Neuronal stem cell (in vitro differentiated cells): ENCODE results near the gene PFN1.
A peak's percentile ranks its signal among the peaks of the same experiment; 100 is the strongest.
"Not testable (repeated sequence)": the region's sequence is repeated elsewhere in the genome, so short reads cannot be mapped to it uniquely, and the experiment has no call there.

Source experiments
- DNase-seq: peaks from one replicate; pipeline ENCODE4 v3.0.0-alpha.2; 2013; ENCODE audit warnings: low spot score
- H2AFZ ChIP-seq: one replicate; pipeline ENCODE4 v1.6.1; 2013; ENCODE audit warnings: mild to moderate bottlenecking, low read length, inconsistent platforms
- H2AK5ac ChIP-seq: 2 replicates; pipeline ENCODE4 v1.6.1; 2013; ENCODE audit warnings: low read depth, mild to moderate bottlenecking, inconsistent platforms, low read length, moderate library complexity, mixed read lengths
- H2BK120ac ChIP-seq: 2 replicates; pipeline ENCODE4 v1.6.1; 2013; ENCODE audit warnings: low read depth, mild to moderate bottlenecking, inconsistent platforms, low read length, moderate library complexity, mixed read lengths
- H2BK12ac ChIP-seq: one replicate; pipeline ENCODE4 v1.6.1; 2013; ENCODE audit warnings: low read length, inconsistent platforms
- H2BK15ac ChIP-seq: 2 replicates; pipeline ENCODE4 v1.6.1; 2013; ENCODE audit warnings: mild to moderate bottlenecking, low read length, inconsistent platforms, mixed read lengths
- H2BK5ac ChIP-seq: one replicate; pipeline ENCODE4 v1.6.1; 2013; ENCODE audit warnings: inconsistent platforms, mild to moderate bottlenecking, low read length, moderate library complexity
- H3K14ac ChIP-seq: one replicate; pipeline ENCODE4 v1.6.1; 2013; ENCODE audit warnings: low read length, inconsistent platforms
- H3K18ac ChIP-seq: 2 replicates; pipeline ENCODE4 v1.6.1; 2013; ENCODE audit warnings: low read length, inconsistent platforms
- H3K23ac ChIP-seq: 2 replicates; pipeline ENCODE4 v1.6.1; 2013; ENCODE audit warnings: low read depth, mild to moderate bottlenecking, mixed read lengths, low read length, inconsistent platforms; ENCODE audit not compliant: poor library complexity
- H3K27ac ChIP-seq: replicated peaks from 3 replicates; pipeline ENCODE4 v1.5.1; 2013; ENCODE audit warnings: low read length, inconsistent platforms
- H3K27me3 ChIP-seq, 3 experiments: 2 replicates each; pipeline ENCODE4 v1.6.1; 2013; ENCODE audit warnings: low read length in 3 of 3, mild to moderate bottlenecking in 2 of 3, inconsistent platforms in 1 of 3, low read depth in 1 of 3, mixed read lengths in 1 of 3, moderate library complexity in 1 of 3; ENCODE audit not compliant: control insufficient read depth in 3 of 3, insufficient read depth in 3 of 3
- H3K36me3 ChIP-seq, 2 donors: replicated peaks in 1 of 2; 2 replicates each; pipeline ENCODE4 v1.6.1; 2013; ENCODE audit warnings: low read length in 2 of 2; ENCODE audit not compliant: control insufficient read depth in 2 of 2, insufficient read depth in 2 of 2
- H3K4ac ChIP-seq: 2 replicates; pipeline ENCODE4 v1.6.1; 2013; ENCODE audit warnings: inconsistent platforms, mild to moderate bottlenecking, low read length, moderate library complexity
- H3K4me1 ChIP-seq, 2 donors: 1 replicate in 1 of 2; 2 replicates in 1 of 2; pipeline ENCODE4 v1.6.1; 2013; ENCODE audit warnings: low read length in 2 of 2, low read depth in 1 of 2; ENCODE audit not compliant: control insufficient read depth in 2 of 2, insufficient read depth in 1 of 2
- H3K4me2 ChIP-seq: one replicate; pipeline ENCODE4 v1.6.1; 2013; ENCODE audit warnings: mild to moderate bottlenecking, low read length, inconsistent platforms; ENCODE audit not compliant: insufficient read depth, poor library complexity, severe bottlenecking
- H3K4me3 ChIP-seq, 2 donors: 2 replicates each; pipeline ENCODE4 v1.5.1; 2013; ENCODE audit warnings: low read length in 2 of 2, mild to moderate bottlenecking in 2 of 2, inconsistent platforms in 1 of 2, moderate library complexity in 1 of 2
- H3K79me1 ChIP-seq: one replicate; pipeline ENCODE4 v1.6.1; 2013; ENCODE audit warnings: low read depth, mild to moderate bottlenecking, inconsistent platforms, low read length, moderate library complexity
- H3K9ac ChIP-seq: one replicate; pipeline ENCODE4 v1.6.1; 2013; ENCODE audit warnings: mild to moderate bottlenecking, low read depth, low read length, inconsistent platforms; ENCODE audit not compliant: poor library complexity
- H3K9me3 ChIP-seq, 2 donors: replicated peaks in 1 of 2; 2 replicates each; pipeline versions ENCODE3 to v1.6.1; 2013; ENCODE audit warnings: low read length in 2 of 2, mild to moderate bottlenecking in 2 of 2, inconsistent platforms in 1 of 2, low read depth in 1 of 2, mixed read lengths in 1 of 2, moderate library complexity in 1 of 2; ENCODE audit not compliant: control insufficient read depth in 2 of 2, insufficient read depth in 1 of 2
- H4K8ac ChIP-seq: one replicate; pipeline ENCODE4 v1.6.1; 2013; ENCODE audit warnings: low read depth, mild to moderate bottlenecking, inconsistent platforms, low read length, moderate library complexity
- H4K91ac ChIP-seq: one replicate; pipeline ENCODE4 v1.6.1; 2013; ENCODE audit warnings: low read length, low read depth, mild to moderate bottlenecking, inconsistent platforms; ENCODE audit not compliant: poor library complexity
- WGBS, 2 donors: extraction: QIAGEN DNeasy Blood & Tissue Kit; methylation state at CpG; one replicate each; pipeline ENCODE4 v1.1.7; 2013; ENCODE audit warnings: missing lambda C conversion rate in 2 of 2, mixed read lengths in 1 of 2; ENCODE audit not compliant: insufficient read length in 2 of 2, insufficient replicate concordance in 1 of 2; ENCODE audit errors: extremely low coverage in 2 of 2; 5-methylcytosine and 5-hydroxymethylcytosine counted together

Gene PFN1

GRCh38 chr17:4931963-4932362 lies 16.4 kb downstream of the PFN1 start, which contains the start of gene GP1BA:
Gene GP1BA, plus strand, starts transcription at chr17:4932277. Its CDS starts 328 bp downstream, at chr17:4932605.
- no peak within 1 kb of the TSS for H4K91ac ChIP-seq
- peaks cover 0 to 2% of the 10 kb centered on the region in 2 donors for H3K4me1 ChIP-seq
- no peak within 1 kb of the TSS for H3K4ac ChIP-seq
- H2AFZ ChIP-seq: no peak within 1 kb of the TSS
- no peaks in the 10 kb centered on the region for H3K27me3 ChIP-seq
- H3K36me3 ChIP-seq: peaks cover 5 to 16% of the 10 kb centered on the region in 2 donors
- no peaks in the 10 kb centered on the region for H3K79me1 ChIP-seq
- H3K23ac ChIP-seq: no peak within 1 kb of the TSS
- H2AK5ac ChIP-seq: no peak within 1 kb of the TSS
- H2BK12ac ChIP-seq: no peak within 1 kb of the TSS
- H3K9me3 ChIP-seq: no peaks in the 10 kb centered on the region
- H4K8ac ChIP-seq: no peak within 1 kb of the TSS
- no peak within 1 kb of the TSS for H3K27ac ChIP-seq
- H3K4me2 ChIP-seq: no peak within 1 kb of the TSS
- no peak within 1 kb of the TSS for H3K4me3 ChIP-seq
- no CpG with 5 or more reads among the region's 14 CpGs for WGBS, 2 donors
- DNase-seq: no peak
- H3K18ac ChIP-seq: peak within 1 kb of the TSS; percentile 17
- H3K9ac ChIP-seq: peak within 1 kb of the TSS; percentile 78
- no peak within 1 kb of the TSS for H2BK120ac ChIP-seq
- H2BK5ac ChIP-seq: peak within 1 kb of the TSS; percentile 22
- no peak within 1 kb of the TSS for H2BK15ac ChIP-seq
- H3K14ac ChIP-seq: no peak within 1 kb of the TSS

DNA sequence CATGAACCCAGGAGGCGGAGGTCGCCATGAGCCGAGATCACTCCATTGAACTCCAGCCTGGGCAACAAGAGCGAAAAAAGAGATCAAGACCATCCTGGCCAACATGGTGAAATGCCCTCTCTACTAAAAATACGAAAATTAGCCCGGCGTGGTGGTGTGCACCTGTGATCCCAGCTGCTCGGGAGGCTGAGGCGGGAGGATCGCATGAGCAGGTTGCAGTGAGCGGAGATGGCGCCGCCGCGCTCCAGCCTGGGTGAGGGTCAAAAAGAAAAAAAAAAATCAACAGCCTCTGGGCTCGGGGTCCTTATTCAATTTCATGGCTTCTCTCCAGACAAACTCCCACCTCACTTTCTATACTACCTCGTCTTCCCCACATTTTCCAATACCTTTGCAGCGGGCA lies 19.4 kb downstream of the PFN1 start:
- Histone ChIP-seq H3K23ac (no peak overlapping the region), H3K9ac (no peak overlapping the region), H3K27me3 (no peaks in the 10 kb centered on the region), H3K4me2 (no peak overlapping the region), H2AK5ac (no peak overlapping the region), H3K36me3 (no peaks in the 10 kb centered on the region), H3K4me1 (no peaks in the 10 kb centered on the region), H3K4ac (no peak overlapping the region), H4K91ac (no peak overlapping the region), H2BK120ac (no peak overlapping the region), H2AFZ (no peak overlapping the region), H2BK15ac (no peak overlapping the region), H3K18ac (no peak overlapping the region), H3K4me3 (no peak overlapping the region), H3K14ac (no peak overlapping the region), H3K27ac (no peak overlapping the region), H3K79me1 (no peaks in the 10 kb centered on the region), H4K8ac (no peak overlapping the region), H2BK5ac (no peak overlapping the region), H3K9me3 (no peaks in the 10 kb centered on the region), H2BK12ac (no peak overlapping the region)
- 100% methylated on average over 1 of the region's 18 CpGs; no CpG with 5 or more reads in 1 of the 2 donors for WGBS, 2 donors
- DNase-seq: no peak

DNA sequence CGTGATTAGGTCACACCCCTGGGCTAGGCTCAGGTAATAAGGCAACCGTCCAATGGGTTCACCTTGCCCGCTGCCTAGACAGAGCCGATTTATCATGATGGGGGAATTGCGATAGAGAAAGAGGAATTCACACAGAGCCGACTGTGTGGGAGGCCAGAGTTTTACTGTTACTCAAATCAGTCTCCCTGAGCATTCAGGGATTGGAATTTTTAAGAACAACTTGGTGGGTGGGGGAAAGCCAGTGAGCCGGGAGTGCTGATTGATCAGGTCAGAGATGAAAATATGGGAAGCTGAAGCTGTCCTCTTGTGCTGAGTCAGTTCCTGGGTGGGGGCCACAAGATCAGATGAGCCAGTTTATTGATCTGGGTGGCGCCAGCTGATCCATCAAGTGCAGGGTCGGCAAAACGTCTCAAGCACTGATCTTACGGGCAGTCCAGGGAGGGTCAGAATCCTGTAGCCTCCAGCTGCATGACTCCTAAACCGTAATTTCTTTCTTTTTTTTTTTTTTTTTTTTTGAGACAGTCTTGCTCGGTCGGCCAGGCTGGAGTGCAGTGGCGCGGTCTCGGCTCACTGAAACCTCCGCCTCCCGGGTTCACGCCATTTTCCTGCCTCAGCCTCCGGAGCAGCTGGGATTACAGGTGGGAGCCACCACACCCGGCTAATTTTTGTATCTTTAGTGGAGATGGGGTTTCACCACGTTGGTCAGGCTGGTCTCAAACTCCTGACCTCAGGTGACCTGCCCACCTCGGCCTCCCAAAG lies 21.6 kb downstream of the PFN1 start:
- not testable (repeated sequence) for H4K8ac ChIP-seq, H2BK12ac ChIP-seq, H3K23ac ChIP-seq, H3K18ac ChIP-seq, H3K4me2 ChIP-seq, H3K27ac ChIP-seq, H2BK5ac ChIP-seq, H3K4me1 ChIP-seq, H3K9ac ChIP-seq, H2AFZ ChIP-seq, H4K91ac ChIP-seq, DNase-seq, H2BK120ac ChIP-seq, H2AK5ac ChIP-seq, H3K9me3 ChIP-seq, H3K27me3 ChIP-seq, H3K36me3 ChIP-seq, H3K4ac ChIP-seq, H3K4me3 ChIP-seq, H3K14ac ChIP-seq, H2BK15ac ChIP-seq, H3K79me1 ChIP-seq
- WGBS, 2 donors: no CpG with 5 or more reads among the region's 24 CpGs

DNA sequence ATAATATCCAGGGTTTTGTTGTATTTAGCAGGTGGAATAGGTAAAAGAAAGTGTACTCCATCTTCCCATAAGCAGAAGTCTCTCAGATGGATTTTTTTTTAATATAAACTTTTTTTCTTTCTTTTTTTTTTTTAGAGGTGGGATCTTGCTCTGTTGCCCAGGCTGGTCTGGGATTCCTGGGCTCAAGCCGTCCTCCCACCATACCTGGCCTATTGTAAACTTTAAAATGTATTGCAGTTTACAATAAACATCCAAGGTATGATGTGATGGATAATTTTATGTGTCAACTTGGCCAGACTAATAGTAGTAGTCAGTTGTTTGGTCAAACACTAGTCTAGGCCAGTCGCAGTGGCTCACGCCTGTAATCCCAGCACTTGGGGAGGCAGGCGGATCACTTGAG lies 27.0 kb downstream of the PFN1 start:
- H3K4me1 ChIP-seq: no peaks in the 10 kb centered on the region
- H3K79me1 ChIP-seq: no peaks in the 10 kb centered on the region
- WGBS, 2 donors: no CpG with 5 or more reads among the region's 4 CpGs

More for the DNA sequence above, 27.0 kb downstream of the PFN1 start:
- Histone ChIP-seq H3K27ac (no peak overlapping the region), H2BK5ac (no peak overlapping the region), H2BK15ac (no peak overlapping the region), H3K4ac (no peak overlapping the region), H3K14ac (no peak overlapping the region), H3K36me3 (no peaks in the 10 kb centered on the region), H3K18ac (no peak overlapping the region), H4K91ac (no peak overlapping the region), H3K9ac (no peak overlapping the region), H2BK12ac (no peak overlapping the region), H2AFZ (no peak overlapping the region), H2AK5ac (no peak overlapping the region), H3K4me3 (no peak overlapping the region), H3K23ac (no peak overlapping the region), H3K27me3 (no peaks in the 10 kb centered on the region), H3K9me3 (no peaks in the 10 kb centered on the region), H2BK120ac (no peak overlapping the region), H4K8ac (no peak overlapping the region), H3K4me2 (no peak overlapping the region)
- no peak for DNase-seq
